B cell (primary cell): ENCODE measurements around the gene CASS4. TPM values are rescaled to one million over a fixed set of nuclear protein-coding genes. Genes with fewer than 3 reads are reported as not detected.
A peak's percentile ranks its signal among the peaks of the same experiment; 100 is the strongest.

Experiments
- ATAC-seq: fragments of 200-7000 bp; cut with Tn5 transposase; one replicate; pipeline ENCODE4 v1.10.0; 2021; ENCODE audit warnings: low read depth, mild to moderate bottlenecking, moderate number of reproducible peaks, moderate library complexity
- CTCF ChIA-PET: fragments of 350-600 bp; sonication (Branson Sonifier 250); formaldehyde crosslinking; loops from one replicate; lab custom pipeline; 2021; ENCODE audit warnings: antibody characterized with exemption, inconsistent platforms; lab: Charles Lee
- POLR2A ChIA-PET: fragments of 350-600 bp; sonication (Branson Sonifier 250); formaldehyde crosslinking; loops from one replicate; lab custom pipeline; 2021; ENCODE audit warnings: antibody characterized with exemption; lab: Charles Lee
- DNase-seq: peaks from one replicate; pipeline ENCODE4 v3.0.0; 2013
- H2AFZ ChIP-seq: 2 replicates; pipeline ENCODE4 v1.6.1; 2012; ENCODE audit warnings: mild to moderate bottlenecking, low read depth, low read length; ENCODE audit not compliant: insufficient read depth, poor library complexity, severe bottlenecking
- H3K27ac ChIP-seq, 2 donors: 1 replicate in 1 of 2; 2 replicates in 1 of 2; pipeline ENCODE4 v1.5.1; 2012 to 2013; ENCODE audit warnings: low read length in 2 of 2, mild to moderate bottlenecking in 2 of 2, moderate library complexity in 1 of 2
- H3K27me3 ChIP-seq, 4 experiments: fragments of 200-600 bp in 1 of 4; sonication (generic) in 1 of 4; replicated peaks in 1 of 4; 1 replicate in 2 of 4; 2 replicates in 2 of 4; pipeline versions ENCODE4 v1.6.1 to v1.7.0; 2013 to 2016; ENCODE audit warnings: low read length in 3 of 4, mild to moderate bottlenecking in 2 of 4, mixed read lengths in 1 of 4, moderate library complexity in 1 of 4; ENCODE audit not compliant: insufficient read depth in 4 of 4, control insufficient read depth in 3 of 4; ENCODE audit errors: control extremely low read depth in 1 of 4
- H3K36me3 ChIP-seq, 2 experiments: replicated peaks in 1 of 2; 1 replicate in 1 of 2; 2 replicates in 1 of 2; pipeline versions ENCODE4 v1.6.1 to v1.7.1; 2013; ENCODE audit warnings: low read length in 1 of 2; ENCODE audit not compliant: insufficient read depth in 2 of 2, control insufficient read depth in 1 of 2; ENCODE audit errors: control extremely low read depth in 1 of 2, extremely low read depth in 1 of 2
- H3K4me1 ChIP-seq, 2 donors: fragments of 200-600 bp in 1 of 2; sonication (generic) in 1 of 2; 1 replicate in 1 of 2; 2 replicates in 1 of 2; pipeline versions ENCODE4 v1.5.1 to v1.6.1; 2013 to 2017; ENCODE audit warnings: low read length in 2 of 2; ENCODE audit not compliant: control insufficient read depth in 2 of 2, insufficient read depth in 2 of 2
- H3K4me2 ChIP-seq: replicated peaks from 2 replicates; pipeline ENCODE3; 2012; ENCODE audit warnings: mild to moderate bottlenecking, low read depth, low read length; ENCODE audit not compliant: poor library complexity, severe bottlenecking
- H3K4me3 ChIP-seq, 5 experiments: fragments of 200-600 bp in 1 of 5; sonication (generic) in 1 of 5; 1 replicate in 3 of 5; 2 replicates in 2 of 5; pipeline versions ENCODE4 v1.5.1 to v1.7.0; 2011 to 2016; ENCODE audit warnings: low read length in 4 of 5, mild to moderate bottlenecking in 4 of 5, low read depth in 2 of 5, control low read depth in 1 of 5, moderate library complexity in 1 of 5; ENCODE audit not compliant: insufficient read depth in 1 of 5; ENCODE audit errors: control extremely low read depth in 1 of 5, extremely low read depth in 1 of 5
- H3K79me2 ChIP-seq: fragments of 200-600 bp; sonication (generic); one replicate; pipeline ENCODE4 v1.6.0; 2016; ENCODE audit warnings: low read length; ENCODE audit not compliant: control insufficient read depth, insufficient read depth
- H3K9ac ChIP-seq: fragments of 200-600 bp; sonication (generic); 2 replicates; pipeline ENCODE4 v1.6.1; 2017; ENCODE audit warnings: mild to moderate bottlenecking, low read length, moderate library complexity
- H3K9me3 ChIP-seq, 3 donors: one replicate each; pipeline versions ENCODE4 v1.6.1 to v1.7.1; 2013; ENCODE audit warnings: low read length in 2 of 3; ENCODE audit not compliant: control insufficient read depth in 2 of 3, insufficient read depth in 1 of 3; ENCODE audit errors: control extremely low read depth in 1 of 3
- H4K20me1 ChIP-seq: 2 replicates; pipeline ENCODE4 v1.6.0; 2012; ENCODE audit warnings: mild to moderate bottlenecking, low read length; ENCODE audit not compliant: insufficient read depth, control insufficient read depth, poor library complexity, severe bottlenecking
- H3K27ac Mint-ChIP-seq: one replicate; pipeline ENCODE4 v1.8.0; 2021; ENCODE audit warnings: mixed read lengths
- H3K27me3 Mint-ChIP-seq: one replicate; pipeline ENCODE4 v1.8.0; 2021; ENCODE audit warnings: mixed read lengths
- H3K4me1 Mint-ChIP-seq: one replicate; pipeline ENCODE4 v1.8.0; 2021; ENCODE audit warnings: mixed read lengths
- H3K4me3 Mint-ChIP-seq: one replicate; pipeline ENCODE4 v1.8.0; 2021; ENCODE audit warnings: mixed read lengths
- H3K9me3 Mint-ChIP-seq: one replicate; pipeline ENCODE4 v1.8.0; 2022; ENCODE audit warnings: mixed read lengths; ENCODE audit not compliant: insufficient read depth
- CTCF ChIP-seq: fragments of 200-600 bp; IDR thresholded peaks from one replicate; pipeline ENCODE4 v1.8.0; 2022; ENCODE audit warnings: antibody characterized with exemption, mild to moderate bottlenecking
- EZH2 ChIP-seq: IDR thresholded peaks from 2 replicates; pipeline ENCODE4 v1.6.1; 2012; ENCODE audit warnings: borderline replicate concordance, low read depth, mild to moderate bottlenecking, moderate library complexity, low read length; ENCODE audit not compliant: insufficient read depth, poor library complexity, severe bottlenecking
- WGBS: methylation state at CpG from one replicate; pipeline ENCODE4 v1.1.5; 2013; ENCODE audit warnings: missing lambda C conversion rate; ENCODE audit not compliant: insufficient coverage; 5-methylcytosine and 5-hydroxymethylcytosine counted together
- intact Hi-C: fragments of 100-400 bp; cut with micrococcal nuclease; formaldehyde crosslinking; loops from one replicate; pipeline ENCODE4 v1.10.0; 2022
- polyA plus RNA-seq: library from polyadenylated mRNA; depleted of rRNA; stranded (reverse); fragments of >200 nt; gene quantifications from 2 replicates; pipeline ENCODE4 v1.2.3, GENCODE V29; 2012
- total RNA-seq, 2 donors: library from RNA; stranded (reverse); fragments of 120-200 nt in 1 of 2; gene quantifications; 1 replicate in 1 of 2; 2 replicates in 1 of 2; pipeline versions ENCODE4 v1.2.3 to v1.2.4, GENCODE V29; 2013 to 2022

Gene CASS4
- total and polyA plus RNA-seq, 2 donors (not counting 1 experiment from before 2014, with no cell fraction given), result 0.42 to 0.45 TPM

- Mint-ChIP-seq H3K9me3 (no peaks in the 10 kb centered on the region), H3K27me3 (no peaks in the 10 kb centered on the region), H3K4me3 (no peak overlapping the region), H3K4me1 (peaks cover 24% of the 10 kb centered on the region), H3K27ac (no peak overlapping the region)
- no peaks in the 10 kb centered on the region for H3K27me3 ChIP-seq
- H2AFZ ChIP-seq, result no peak overlapping the region
- ChIA-PET CTCF (interaction anchor here (0.7 to 1.3 kb wide), 2 partner anchors 9 to 1198 kb away, joined by 3 to 4 read pairs; no protein-coding TSS in a partner anchor), POLR2A (no interaction called here)
- no peak overlapping the region for H3K4me3 ChIP-seq
- no peak overlapping the region for H3K4me2 ChIP-seq
- H3K36me3 ChIP-seq, result peaks cover 6 to 47% of the 10 kb centered on the region in 2 experiments
- TF ChIP-seq CTCF (no peak), EZH2 (no peak)
- H3K79me2 ChIP-seq, result peaks cover 29% of the 10 kb centered on the region
- ATAC-seq (no peak), DNase-seq (no peak)
- H3K9me3 ChIP-seq, result no peaks in the 10 kb centered on the region
- intact Hi-C loops, result loop anchor here (10.0 kb wide), 1 partner anchor 1320 kb away; the partner anchor contains the start of gene PMEPA1
- H3K27ac ChIP-seq, result no peak overlapping the region
- H4K20me1 ChIP-seq, result peaks cover 7% of the 10 kb centered on the region
- WGBS, result 100% methylated on average over 3 of the region's 4 CpGs
- H3K9ac ChIP-seq, result no peak overlapping the region
- peaks cover 16 to 21% of the 10 kb centered on the region in 2 donors for H3K4me1 ChIP-seq
Measured at GRCh38 chr20:56395166-56395565, 16.9 kb upstream of the CASS4 start.

DNA sequence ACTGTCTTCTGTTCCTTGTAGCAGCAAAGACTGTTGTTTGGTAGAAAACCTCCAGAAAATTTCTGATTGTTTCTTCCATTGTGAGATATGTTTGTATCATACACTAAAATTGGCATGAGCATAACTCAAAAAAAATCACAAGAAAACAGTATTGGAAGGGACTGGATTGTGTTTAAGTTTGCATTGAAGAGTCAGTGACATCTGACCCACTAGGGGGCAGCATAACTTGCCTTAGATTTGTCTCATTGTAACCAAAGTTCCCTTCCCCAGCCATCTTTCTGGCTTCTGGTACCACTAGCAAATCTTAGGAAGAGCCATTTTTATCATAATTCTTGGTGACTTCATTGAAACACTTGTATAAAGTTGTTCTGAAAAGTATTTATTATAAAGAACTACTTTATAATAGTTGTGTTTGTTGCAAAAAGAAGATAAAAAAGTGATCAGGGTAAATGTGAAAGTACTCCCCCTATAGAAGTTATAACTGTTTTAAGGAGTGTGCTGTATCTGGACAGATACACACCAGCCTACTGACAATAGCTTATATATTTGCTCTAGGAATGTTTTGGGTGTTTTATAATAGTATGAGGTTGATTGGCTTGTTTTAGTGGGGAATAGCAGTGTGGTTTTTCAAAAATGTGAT lies 11.9 kb upstream of the CASS4 start:
- no peak overlapping the region for H3K4me3 Mint-ChIP-seq
- POLR2A ChIA-PET, result no interaction called here
- no peak overlapping the region for H3K9ac ChIP-seq

More for the DNA sequence above, 11.9 kb upstream of the CASS4 start:
- Histone ChIP-seq H4K20me1 (peaks cover 14% of the 10 kb centered on the region), H3K27me3 (no peaks in the 10 kb centered on the region), H2AFZ (no peak overlapping the region), H3K79me2 (peaks cover 23% of the 10 kb centered on the region), H3K36me3 (peaks cover 14 to 71% of the 10 kb centered on the region in 2 experiments), H3K27ac (no peak overlapping the region), H3K4me3 (no peak overlapping the region), H3K4me2 (no peak overlapping the region), H3K4me1 (no peaks in the 10 kb centered on the region), H3K9me3 (no peaks in the 10 kb centered on the region)
- Mint-ChIP-seq H3K27ac (no peak overlapping the region), H3K27me3 (no peaks in the 10 kb centered on the region), H3K9me3 (no peaks in the 10 kb centered on the region), H3K4me1 (peaks cover 6% of the 10 kb centered on the region)
- peak; percentile 96 for TF ChIP-seq CTCF
- no peak for TF ChIP-seq EZH2
- CTCF ChIA-PET, result interaction anchor here (0.9 to 1.8 kb wide), 4 partner anchors 9 to 116 kb away, joined by 3 to 5 read pairs (median 3); no protein-coding TSS in a partner anchor
- ATAC-seq (peak; percentile 47), DNase-seq (peak; percentile 77)
- intact Hi-C loops, result loop anchor here (1.0 kb wide), 2 partner anchors 68 to 116 kb away; partner anchors contain the start of gene RTF2
